ENCODE data around the gene EPS8L3.

The EPS8L3 gene

GRCh38 chr1:109724933-109725332 is 38.8 kb downstream of the EPS8L3 start:
- H3K9me3 ChIP-seq (ENCODE audit: control insufficient read depth, low read length): no peaks in the 10 kb centered on the region
- H3K36me3 ChIP-seq (ENCODE audit: control insufficient read depth, insufficient read depth, low read length): no peaks in the 10 kb centered on the region
- no peak overlapping the region for H3K9ac ChIP-seq
- H3K4me1 ChIP-seq: no peaks in the 10 kb centered on the region
- no peak overlapping the region for H2AFZ ChIP-seq
- TF ChIP-seq CTCF (IDR thresholded peaks at IDR 0.05): no peak
- no peak overlapping the region for H3K4me3 ChIP-seq (ENCODE audit: low read depth, low read length)
- H3K27ac ChIP-seq: no peak overlapping the region
- H3K27me3 ChIP-seq (ENCODE audit: control insufficient read depth, insufficient read depth, low read length): no peaks in the 10 kb centered on the region
- H3K4me2 ChIP-seq (ENCODE audit: low read length): no peak overlapping the region
- H3K79me2 ChIP-seq: no peaks in the 10 kb centered on the region

GRCh38 chr1:109722908-109723691 is 40.6 kb downstream of the EPS8L3 start:
- no peak overlapping the region for H2AFZ ChIP-seq
- no peak overlapping the region for H3K27ac ChIP-seq
- H3K4me1 ChIP-seq: no peaks in the 10 kb centered on the region
- no peak for TF ChIP-seq CTCF (IDR thresholded peaks at IDR 0.05)
- H3K9ac ChIP-seq: no peak overlapping the region
- H3K4me2 ChIP-seq (ENCODE audit: low read length): no peak overlapping the region
- no peaks in the 10 kb centered on the region for H3K36me3 ChIP-seq (ENCODE audit: control insufficient read depth, insufficient read depth, low read length)
- H3K4me3 ChIP-seq (ENCODE audit: low read depth, low read length): no peak overlapping the region
- no peaks in the 10 kb centered on the region for H3K9me3 ChIP-seq (ENCODE audit: control insufficient read depth, low read length)
- H3K27me3 ChIP-seq (ENCODE audit: control insufficient read depth, insufficient read depth, low read length): no peaks in the 10 kb centered on the region
- H3K79me2 ChIP-seq: no peaks in the 10 kb centered on the region

GRCh38 chr1:109721971-109722370 is 41.8 kb downstream of the EPS8L3 start:
- Histone ChIP-seq H3K36me3 (ENCODE audit: control insufficient read depth, insufficient read depth, low read length) (no peaks in the 10 kb centered on the region), H3K4me1 (no peaks in the 10 kb centered on the region), H3K27me3 (ENCODE audit: control insufficient read depth, insufficient read depth, low read length) (no peaks in the 10 kb centered on the region), H2AFZ (no peak overlapping the region), H3K27ac (no peak overlapping the region), H3K9me3 (ENCODE audit: control insufficient read depth, low read length) (no peaks in the 10 kb centered on the region), H3K4me2 (ENCODE audit: low read length) (no peak overlapping the region), H3K79me2 (no peaks in the 10 kb centered on the region), H3K9ac (no peak overlapping the region), H3K4me3 (ENCODE audit: low read depth, low read length) (no peak overlapping the region)
- no peak for TF ChIP-seq CTCF (IDR thresholded peaks at IDR 0.05)

- no peaks in the 10 kb centered on the region for H3K4me1 ChIP-seq
- no peaks in the 10 kb centered on the region for H3K36me3 ChIP-seq (ENCODE audit: control insufficient read depth, insufficient read depth, low read length)
- H3K9me3 ChIP-seq (ENCODE audit: control insufficient read depth, low read length): no peaks in the 10 kb centered on the region
- H3K4me2 ChIP-seq (ENCODE audit: low read length): no peak overlapping the region
- no peaks in the 10 kb centered on the region for H3K27me3 ChIP-seq (ENCODE audit: control insufficient read depth, insufficient read depth, low read length)
- H3K4me3 ChIP-seq (ENCODE audit: low read depth, low read length): no peak overlapping the region
- H2AFZ ChIP-seq: no peak overlapping the region
- no peak overlapping the region for H3K9ac ChIP-seq
- H3K79me2 ChIP-seq: no peaks in the 10 kb centered on the region
- no peak for TF ChIP-seq CTCF (IDR thresholded peaks at IDR 0.05)
- H3K27ac ChIP-seq: no peak overlapping the region
Observed at GRCh38 chr1:109721042-109721441, 42.7 kb downstream of the EPS8L3 start.

GRCh38 chr1:109719337-109719837 is 44.3 kb downstream of the EPS8L3 start:
- Histone ChIP-seq H3K36me3 (ENCODE audit: control insufficient read depth, insufficient read depth, low read length) (no peaks in the 10 kb centered on the region), H3K4me2 (ENCODE audit: low read length) (no peak overlapping the region), H3K4me1 (no peaks in the 10 kb centered on the region), H3K27ac (no peak overlapping the region), H3K4me3 (ENCODE audit: low read depth, low read length) (no peak overlapping the region), H3K9me3 (ENCODE audit: control insufficient read depth, low read length) (no peaks in the 10 kb centered on the region), H3K9ac (no peak overlapping the region), H2AFZ (no peak overlapping the region), H3K79me2 (no peaks in the 10 kb centered on the region), H3K27me3 (ENCODE audit: control insufficient read depth, insufficient read depth, low read length) (no peaks in the 10 kb centered on the region)
- no peak for TF ChIP-seq CTCF (IDR thresholded peaks at IDR 0.05)
